DMS79 (cell line): ENCODE results near the gene EEF1A2.
A peak's percentile ranks its signal among the peaks of the same experiment; 100 is the strongest.

Source experiments
- DNase-seq: peaks from one replicate; lab custom pipeline; 2025; lab: John Stamatoyannopoulos, UW

Gene EEF1A2

DNA sequence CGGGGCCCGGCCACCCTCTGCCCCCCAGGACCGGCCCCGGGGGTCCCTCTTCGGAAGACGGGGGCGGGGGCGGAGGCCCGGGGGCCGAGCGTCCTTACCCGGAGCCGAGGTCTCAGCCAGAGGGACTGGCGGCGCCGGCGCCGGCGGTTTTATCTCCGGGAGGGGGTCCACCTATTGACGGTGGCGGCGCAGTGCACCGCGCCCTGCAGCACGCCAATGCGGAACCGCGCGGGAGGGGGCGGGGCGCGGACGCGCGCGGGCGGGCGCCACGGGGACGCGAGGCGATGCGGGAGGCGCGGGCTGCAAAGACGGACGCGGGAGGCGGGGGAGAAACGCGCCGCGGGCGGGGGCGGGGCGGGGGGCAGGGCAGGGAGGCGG lies at the start of gene EEF1A2:
EEF1A2 (minus strand) TSS at position 124 of the 378 bp plus-strand sequence. CDS start 1,320 bp downstream, outside the sequence.
- DNase-seq = no peak

DNA sequence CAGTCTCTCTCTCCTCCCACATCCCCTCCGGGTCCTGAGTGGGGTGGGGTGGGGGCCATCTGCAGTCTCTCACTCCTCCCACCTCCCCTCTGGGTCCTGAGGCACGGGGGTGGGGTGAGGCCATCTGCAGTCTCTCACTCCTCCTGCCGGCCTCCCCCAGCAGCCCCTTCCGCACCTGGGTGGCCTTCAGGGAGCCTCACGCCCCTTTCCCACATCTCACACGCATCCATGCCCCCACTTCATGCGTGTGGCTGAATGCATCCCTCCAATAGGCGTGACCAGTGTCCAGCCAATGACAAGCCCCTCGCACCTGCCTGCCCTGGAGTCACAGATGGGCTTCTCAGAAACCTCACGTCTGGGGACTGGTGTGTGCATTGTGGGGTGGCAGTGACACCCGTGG lies 49.7 kb upstream of the EEF1A2 start:
- DNase-seq = no peak

DNA sequence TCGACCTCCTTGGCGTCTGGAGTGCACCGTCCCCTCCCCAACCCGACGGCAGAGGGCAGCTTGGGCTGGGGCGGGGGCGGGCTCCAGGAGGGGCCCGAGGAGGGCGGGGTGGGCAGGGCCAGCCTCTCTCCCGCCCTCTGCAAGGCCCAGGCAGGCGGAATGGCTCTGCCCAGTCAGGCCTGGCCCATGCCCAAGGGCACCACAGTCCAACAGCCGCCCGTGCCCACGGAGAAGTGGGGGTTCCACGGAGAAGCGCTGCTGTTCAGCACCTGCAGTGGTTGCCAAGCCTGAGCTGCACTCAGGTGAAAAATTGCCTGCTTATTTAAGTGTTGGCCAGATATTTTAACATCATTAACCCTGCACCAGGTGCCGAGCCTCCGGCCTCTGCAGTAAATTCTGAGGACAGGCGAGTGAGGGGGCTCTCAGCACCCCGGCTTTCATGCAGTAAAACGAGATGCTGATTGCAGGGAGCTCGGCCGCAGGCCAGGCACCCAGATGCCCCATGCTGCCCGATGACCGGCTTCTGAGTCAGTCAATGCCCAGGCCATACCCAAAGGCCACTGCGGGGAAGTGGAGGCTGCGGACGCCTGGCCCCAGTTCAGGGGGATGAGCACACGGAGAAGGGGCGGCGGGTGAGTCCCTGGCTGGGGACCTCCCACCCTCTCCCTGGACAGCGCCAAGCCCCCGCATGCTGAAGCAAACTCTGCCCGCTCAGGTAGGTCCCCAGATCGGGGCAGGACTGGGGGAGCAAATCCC lies 49.0 kb upstream of the EEF1A2 start, which contains the start of gene SRMS:
SRMS (minus strand) TSS at position 25 of the 756 bp plus-strand sequence. CDS start 286 bp downstream, outside the sequence.
- no peak for DNase-seq

DNA sequence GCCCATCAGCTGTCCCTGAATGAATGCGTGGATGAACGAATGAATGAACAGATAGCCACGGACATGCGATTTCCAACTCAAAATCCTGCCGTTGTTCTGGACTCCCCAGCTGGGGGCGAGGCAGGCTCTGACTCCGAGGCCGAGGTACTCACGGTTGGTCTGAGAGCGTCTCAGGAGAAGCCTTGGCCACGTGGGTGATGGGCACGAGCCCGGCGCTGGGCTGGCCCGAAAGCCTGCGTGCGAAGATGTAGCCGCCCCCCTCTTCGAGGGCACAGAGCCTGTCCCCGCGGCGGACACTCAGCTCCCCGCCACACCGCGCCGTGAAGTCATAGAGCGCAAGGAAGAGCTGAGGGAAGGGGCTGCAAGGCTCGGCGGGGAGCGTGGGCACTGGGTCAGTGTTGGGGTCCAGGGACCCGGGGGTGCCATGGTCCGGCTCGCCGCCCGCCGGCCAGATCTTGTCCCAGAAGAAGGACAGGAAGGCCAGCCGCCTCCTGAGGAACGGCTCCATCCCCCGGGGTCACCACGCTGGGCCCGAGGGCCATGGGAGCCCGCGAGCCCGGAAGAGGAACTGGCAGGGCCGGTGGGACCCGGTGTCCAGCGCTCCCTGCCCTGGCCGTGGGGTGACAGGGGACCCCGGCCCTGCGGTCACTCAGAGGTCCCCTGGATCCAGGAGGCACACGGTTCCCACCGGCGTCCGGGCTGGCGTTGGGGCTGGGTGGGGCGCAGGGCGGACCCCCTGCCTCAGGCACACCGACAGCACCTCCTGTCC lies 48.3 kb upstream of the EEF1A2 start:
- no peak for DNase-seq

DNA sequence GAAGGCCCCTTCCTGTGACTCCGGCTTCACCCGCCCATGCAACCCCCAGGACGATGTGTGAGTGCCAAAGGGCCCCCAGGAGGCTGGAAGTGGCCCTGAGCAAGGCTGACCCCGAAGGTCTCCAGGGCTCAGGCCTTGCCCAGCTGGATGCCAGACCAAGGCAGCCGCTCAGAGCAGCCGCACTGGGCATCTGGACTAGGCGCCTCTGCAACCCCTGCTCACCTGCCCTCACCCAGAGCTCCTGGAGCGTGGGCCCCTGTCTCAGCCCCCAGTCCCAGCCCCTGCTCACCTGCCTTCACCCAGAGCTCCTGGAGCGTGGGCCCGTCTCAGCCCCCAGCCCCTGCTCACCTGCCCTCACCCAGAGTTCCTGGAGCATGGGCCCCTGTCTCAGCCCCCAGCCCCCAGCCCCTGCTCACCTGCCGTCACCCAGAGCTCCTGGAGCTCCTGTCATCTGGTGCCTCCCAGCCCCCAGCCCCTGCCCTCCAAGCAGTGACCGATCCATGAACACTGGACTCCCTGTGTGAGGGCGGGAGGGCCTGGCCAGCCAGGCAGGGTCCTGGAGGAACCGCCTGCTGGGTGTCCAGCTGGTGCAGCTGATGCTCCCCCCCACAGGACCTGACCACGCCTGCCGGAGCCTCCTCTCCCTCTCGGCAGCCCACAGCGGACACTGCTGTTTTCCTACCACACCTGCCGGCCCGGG lies 47.5 kb upstream of the EEF1A2 start:
- no peak for DNase-seq

DNA sequence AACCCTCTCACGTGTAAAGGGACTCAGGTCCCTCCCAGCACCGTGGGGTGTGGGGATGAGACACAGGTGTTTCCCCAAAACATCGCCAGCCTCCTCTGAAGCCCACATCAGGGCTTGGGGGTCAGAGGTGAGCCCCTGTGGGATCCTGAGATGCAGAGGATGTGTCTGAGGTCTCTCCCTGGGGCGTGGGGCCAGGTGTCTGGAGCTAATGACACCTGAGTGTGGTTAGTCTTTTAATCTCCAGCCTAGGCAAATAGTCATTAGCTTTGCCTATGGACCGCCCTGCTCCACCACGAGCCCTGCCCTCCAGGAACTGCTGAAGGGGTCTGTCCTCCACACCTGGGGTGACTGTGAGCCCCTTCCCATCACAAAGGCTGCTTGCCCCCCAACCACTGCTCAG lies 46.9 kb upstream of the EEF1A2 start:
- DNase-seq = no peak

DNA sequence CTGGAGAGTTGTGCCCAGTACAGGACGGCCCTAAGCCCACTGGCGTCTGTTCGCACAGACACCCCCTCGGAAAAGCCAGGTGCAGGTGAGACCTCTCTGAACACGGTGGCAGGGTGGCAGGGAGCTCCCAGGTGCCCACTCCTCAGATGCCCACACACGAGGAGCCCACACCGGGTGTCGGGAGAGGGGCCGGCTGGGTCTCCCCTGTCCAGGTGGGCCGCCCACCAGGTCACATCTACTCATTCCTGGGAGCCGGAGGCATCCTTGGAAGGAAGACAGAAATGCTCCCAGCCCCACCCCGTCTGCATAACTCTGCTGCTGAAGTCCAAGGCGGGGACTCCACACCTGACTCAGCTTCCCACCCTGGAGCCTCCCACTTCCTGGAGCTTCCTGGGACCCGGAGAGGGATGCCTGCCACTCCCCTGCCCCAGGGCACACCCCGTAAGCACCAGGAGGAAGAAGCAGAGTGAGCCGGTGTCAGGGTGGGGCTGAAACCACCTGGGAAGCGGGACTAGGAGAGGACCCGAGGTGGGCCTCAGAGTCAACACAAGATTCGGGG lies 46.2 kb upstream of the EEF1A2 start:
- no peak for DNase-seq

DNA sequence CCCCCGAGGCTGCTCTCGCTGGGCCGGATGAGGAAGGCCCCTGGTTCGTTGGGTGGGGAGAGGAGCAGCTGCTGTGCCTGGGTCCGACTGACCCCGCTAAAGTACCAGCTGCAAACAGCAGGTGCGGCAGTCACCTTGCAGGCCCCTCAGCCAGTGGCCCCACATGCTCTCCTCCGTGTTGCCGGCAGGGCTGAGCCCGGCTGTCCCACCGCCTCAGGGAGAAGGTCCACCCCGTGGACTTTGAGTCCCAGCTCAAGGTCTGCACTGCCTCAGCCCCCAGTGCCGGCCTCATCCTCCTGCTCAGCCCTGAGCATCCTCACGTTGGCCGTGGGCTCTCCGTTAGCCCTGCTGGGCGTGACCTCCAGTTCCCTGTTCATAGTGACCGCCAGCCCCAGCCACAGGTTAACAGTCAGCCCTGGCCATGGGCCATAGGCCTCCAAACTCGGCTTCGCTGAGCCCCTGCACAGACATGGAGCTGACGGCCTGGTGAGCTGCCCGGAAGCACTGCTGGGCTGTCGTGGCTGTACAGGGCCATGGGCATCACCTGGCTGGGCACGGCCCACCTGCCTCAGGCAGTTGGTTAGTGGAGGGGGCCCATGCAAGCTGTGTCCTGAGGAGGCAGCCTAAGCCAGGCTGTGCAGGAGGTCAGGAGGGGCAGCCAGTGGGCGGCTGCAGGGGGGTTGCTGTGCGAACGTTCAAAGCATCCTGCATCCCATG lies 45.5 kb upstream of the EEF1A2 start:
- DNase-seq = no peak

DNA sequence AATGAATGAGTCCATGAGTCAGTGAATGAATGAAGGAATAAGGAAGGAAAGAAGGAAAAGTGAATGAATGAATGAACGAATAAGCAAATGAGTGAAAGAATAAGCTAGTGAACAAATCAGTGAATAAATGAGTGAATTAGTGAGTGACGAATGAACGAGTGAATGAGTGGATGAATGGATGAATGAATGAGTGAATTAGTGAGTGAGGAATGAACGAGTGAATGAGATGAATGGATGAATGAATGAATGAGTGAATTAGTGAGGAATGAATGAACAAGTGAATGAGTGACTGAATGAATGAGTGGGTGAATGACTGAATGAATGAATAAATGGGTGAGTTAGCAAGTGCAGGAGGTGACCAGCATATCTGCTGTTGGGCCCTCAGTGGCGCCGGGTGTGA lies 44.9 kb upstream of the EEF1A2 start:
- no peak for DNase-seq

DNA sequence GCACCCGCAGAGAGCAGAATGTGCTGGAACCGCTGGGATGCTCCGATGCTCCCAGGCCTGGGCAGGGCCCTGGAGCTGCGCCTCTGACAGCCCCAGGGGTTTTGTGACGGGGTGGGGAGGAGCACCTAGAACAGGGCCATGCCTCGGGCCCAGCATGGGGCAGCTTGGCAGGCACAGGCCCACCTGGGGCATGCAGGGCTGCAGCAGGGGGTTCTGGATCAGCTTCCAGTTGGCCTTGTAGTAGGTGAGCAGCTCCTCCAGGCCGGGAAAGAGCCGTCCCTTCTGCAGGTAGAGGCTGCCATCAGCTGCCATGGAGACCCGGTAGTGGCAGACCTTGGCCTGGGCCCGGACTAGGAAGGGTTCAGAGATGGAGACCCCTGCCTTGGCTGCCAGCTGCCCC lies 44.2 kb upstream of the EEF1A2 start:
- no peak for DNase-seq

DNA sequence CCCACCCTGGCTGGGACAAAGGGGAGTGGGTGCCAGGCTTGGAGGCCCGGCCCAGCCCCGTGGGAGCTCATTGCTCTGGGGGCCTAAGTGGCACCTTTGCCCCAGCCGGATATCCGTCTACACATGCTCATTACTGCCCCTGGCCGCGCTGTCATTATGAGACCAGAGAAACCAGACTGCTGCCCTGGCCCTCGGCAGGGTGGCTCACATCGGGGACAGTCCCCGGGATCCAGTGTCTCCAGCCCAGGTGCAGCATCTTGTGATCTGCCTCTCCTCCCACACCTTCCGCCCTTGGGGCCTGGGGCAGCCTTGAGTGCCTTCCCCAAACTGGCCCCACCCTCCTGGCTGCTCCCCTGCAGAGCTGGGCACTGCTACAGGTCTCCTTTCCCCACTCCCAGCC lies 43.8 kb upstream of the EEF1A2 start:
- no peak for DNase-seq

DNA sequence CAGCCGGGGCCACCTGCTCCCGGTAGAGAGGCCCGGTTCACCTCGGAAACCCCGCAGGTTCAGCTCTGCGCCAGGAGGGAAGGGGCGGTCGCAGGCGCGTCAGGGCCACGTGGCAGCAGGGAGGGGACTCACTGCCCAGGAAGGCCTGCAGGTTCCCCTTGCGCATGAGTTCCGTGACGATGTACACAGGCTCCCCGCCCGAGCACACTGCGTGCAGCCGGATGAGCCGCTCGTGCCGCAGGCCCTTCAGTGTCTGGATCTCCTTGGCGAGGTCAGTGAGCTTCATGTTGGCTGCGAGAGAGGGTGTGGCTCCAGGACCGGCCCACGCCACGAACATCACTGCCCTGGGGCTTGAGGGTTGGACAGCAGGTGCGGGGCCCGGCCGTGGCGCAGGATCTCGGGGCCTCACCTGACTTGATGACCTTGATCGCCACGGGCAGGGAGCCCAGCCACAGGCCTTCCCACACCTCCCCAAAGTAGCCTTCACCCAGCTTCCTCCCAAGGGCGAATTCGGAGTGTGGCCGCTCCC lies 43.2 kb upstream of the EEF1A2 start:
- DNase-seq = no peak

DNA sequence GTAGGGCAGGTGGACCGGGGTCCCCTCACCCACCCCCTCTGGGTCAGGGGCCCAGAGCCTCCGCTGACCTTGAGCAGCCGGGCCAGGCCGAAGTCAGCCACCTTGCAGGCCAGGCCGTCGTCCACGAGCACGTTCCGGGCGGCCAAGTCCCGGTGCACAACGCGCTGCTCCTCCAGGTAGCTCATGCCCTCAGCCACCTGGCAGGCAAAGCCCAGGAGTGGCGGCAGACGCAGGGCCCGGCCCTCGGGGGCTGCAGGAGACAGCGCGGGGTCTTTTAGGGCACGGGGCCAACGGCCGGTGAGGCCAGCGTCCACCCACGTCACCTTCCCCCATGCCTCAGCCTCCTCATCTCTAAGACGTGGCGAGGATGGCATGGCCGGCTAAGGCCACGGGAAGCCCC lies 42.5 kb upstream of the EEF1A2 start:
- no peak for DNase-seq

DNA sequence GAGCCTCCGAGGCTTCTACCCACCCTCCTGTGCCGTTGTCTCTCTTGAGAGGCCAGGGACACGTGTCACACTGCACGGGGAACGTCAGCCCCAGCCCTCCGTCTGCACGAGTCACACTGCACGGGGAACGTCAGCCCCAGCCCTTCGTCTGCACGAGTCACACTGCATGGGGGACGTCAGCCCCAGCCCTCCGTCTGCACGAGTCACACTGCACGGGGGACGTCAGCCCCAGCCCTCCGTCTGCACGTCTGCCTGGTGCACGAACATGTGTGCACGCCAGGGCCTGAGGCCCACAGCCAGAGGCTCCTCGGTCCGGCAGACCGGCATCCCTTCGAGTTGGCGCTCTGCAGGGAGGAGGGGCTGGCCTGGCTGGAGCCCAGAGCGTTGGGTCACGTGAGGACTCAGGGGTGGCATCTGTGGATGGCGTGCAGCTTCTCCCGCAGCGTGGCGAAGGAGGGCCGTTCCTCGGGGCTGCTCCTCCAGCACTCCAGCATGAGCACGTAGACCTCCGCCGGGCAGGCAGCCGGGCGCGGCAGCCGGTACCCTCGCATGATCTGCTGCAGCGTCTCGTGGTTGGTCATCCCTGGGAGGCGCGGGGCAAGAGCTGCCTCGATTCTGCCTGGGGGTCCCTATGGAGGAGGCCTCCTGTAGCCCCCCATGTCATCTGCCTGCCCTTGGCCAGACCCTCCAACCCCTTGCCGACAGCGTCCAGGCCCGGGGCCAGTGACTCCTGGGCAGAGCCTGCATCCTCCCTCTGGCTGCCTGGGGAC lies 41.7 kb upstream of the EEF1A2 start:
- no peak for DNase-seq

DNA sequence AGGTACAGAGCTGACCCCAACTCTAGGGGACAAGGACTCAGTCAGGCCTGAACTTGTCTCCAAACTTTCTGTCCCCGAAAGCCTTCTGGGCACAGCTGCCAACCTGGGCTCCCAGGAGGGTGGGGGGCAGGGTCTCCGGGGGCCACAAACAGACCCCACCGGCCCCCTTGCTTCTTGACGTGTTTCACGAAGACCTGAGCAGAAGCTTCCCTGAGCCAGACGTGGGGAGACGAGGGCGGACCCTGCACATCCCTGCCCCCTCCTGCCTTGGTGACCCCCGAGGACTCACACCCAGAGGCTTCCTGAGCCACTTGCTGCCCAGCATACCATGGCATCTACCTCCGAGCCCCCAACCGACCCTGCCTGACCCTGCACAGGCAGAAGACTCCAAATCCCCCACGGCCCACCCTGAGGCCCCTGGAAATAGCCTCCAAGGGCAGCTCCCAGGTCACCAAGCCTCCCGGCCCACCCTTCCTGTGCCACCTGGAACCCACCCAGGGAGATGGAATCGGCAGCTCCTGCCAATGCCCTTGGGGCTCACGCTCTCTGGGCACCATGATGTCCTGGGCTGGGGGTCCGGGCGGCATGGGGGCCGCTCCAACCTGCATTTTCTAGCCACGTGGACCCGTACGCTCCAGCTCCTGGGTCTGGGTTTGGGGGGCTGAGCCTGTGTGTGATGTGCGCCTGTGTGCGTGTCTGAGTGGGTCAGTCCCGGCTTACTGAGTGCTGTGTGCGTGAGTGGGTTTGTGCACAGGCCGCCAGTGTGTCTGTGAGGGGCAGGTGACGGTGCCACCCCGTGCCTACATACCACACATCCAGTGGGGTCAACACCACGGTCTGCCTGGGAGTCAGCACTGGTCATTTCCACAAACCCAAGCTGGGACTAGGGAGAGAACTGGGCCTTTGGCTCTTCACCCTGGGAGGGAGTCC lies 40.8 kb upstream of the EEF1A2 start:
- DNase-seq = no peak

DNA sequence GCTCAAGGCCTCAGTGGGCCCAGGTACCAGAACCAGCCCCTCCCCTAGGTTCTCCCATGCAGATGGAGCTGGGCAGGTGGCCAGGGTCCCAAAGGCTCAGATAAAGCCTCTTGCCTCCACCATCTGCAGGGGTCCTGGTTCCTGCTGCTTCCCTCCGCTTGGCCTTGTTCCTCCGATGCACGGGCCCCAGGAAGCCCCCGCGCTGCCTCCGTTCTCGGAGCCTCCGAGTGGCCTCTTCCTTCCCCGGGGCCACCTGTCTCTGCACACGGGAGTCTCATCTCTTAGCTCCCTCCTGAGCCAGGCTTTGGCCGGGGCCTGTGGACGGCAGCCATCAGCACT lies 40.2 kb upstream of the EEF1A2 start:
- DNase-seq = no peak

DNA sequence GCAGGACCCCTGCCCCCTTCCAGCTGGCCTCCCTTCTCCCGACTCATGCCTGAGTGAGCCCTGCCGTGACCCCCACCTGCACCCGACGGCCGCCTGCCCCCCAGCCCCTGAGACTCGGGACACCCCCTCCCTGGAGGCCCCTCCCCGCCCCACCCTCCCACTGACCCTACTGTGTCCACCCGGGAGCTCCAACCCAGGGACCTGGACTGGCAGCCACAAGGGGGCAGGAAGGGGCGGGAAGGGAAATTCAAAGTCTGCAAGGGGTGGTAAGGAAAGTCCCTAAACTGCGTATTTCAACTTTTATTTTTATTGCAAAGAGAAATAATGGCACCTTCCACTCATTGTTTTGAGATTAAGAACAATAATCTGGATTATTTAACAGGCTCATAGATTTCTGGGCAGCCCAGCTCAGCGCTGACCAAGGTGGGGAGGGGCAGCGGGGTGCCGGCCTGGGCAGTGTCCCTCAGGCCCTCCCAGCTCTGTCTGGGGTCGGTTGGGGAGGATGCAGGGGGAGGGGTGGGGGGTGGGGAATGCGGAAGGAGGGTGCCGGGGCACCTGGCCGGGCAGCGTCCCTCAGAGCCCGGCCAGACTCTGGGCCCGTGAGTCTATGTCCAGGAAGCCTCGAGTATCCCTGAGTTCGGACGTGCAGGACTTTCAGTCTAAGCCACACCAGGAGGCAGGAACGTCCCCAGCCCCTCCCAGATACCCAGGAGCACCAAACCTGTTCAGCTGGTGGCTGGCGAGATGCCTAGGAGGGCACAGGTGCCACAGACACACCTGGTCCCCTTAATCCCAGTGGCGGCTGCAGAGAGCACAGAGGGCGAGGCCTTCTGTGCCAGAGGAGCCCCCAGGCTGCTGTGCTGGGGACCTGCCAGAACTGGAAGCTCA lies 39.6 kb upstream of the EEF1A2 start:
- peak; percentile 95 for DNase-seq

DNA sequence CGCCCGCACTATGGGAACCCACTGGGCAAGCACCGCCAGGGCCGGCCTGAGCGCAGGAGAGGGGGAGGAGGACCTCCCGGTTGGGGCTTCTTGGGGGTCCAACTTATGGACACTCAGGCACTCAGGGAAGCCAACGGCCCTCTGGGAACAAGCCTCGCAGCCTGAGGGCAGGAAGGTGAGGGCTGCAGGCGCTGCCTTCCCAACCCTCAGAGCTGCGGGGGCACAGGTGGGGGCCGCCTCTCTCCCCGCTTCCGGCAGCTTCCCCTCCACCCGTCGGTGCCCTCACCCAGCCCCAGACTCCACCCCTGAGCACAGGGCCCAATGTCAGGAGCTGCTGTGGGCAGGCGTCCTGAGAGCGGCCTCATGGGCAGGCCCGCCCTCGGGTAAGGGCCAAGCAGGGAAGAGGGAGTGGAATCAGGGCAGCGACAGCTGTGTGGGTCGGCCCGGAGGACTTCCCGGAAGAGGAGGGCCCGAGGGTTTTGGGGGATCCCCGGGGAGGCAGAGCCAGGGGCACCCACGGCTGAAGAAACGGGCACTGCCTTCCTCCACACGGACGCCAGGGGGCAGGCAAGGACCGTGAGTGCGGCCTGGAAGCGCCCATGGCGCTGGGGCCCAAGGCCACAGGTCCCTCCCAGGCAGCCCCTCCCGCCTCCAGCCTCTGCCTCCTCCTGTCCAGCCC lies 38.8 kb upstream of the EEF1A2 start:
- DNase-seq = peak; percentile 81
